Measurements from ENCODE around the gene NPAS2.

NPAS2 gene

DNA sequence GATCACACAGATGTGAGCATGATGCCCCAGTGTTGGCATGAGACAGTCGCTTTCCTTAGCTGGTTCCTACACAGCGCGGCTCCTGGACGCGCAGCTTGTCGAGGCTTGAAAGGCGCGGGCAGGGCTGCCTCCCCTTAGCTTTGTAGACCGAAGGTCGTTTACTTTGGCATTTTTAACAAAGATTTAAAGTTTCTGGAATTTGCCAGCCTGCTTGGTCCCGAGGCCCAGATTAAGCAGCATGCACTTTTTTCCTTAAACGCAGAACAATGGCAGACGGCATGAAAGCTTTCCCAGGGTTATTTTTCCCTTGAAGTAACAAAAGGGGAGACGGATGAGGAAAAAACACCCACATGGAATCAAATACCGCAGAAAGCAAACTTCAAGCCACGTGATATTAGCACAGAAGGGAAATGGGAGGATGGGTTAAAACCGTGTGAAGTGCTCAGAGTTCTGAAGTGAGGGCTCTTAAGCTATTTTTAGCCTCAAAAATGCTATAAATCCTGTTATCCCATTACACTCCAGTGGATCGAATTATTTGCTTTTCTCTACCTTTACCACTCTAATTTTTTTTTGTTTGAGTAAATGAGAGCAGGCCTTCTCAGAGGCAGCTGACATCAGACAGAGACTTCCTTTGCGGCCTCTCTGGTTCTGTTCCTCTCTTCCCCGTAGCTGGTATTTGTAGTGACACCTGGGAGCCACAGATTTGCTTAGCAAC lies 55.7 kb downstream of the NPAS2 start:
- DNase-seq = no peak
- in situ Hi-C loops (cut with MboI; ENCODE audit: low pct_unique_long_range_greater_than_20kb, low sequenced_read_pairs) = no loop called here

DNA sequence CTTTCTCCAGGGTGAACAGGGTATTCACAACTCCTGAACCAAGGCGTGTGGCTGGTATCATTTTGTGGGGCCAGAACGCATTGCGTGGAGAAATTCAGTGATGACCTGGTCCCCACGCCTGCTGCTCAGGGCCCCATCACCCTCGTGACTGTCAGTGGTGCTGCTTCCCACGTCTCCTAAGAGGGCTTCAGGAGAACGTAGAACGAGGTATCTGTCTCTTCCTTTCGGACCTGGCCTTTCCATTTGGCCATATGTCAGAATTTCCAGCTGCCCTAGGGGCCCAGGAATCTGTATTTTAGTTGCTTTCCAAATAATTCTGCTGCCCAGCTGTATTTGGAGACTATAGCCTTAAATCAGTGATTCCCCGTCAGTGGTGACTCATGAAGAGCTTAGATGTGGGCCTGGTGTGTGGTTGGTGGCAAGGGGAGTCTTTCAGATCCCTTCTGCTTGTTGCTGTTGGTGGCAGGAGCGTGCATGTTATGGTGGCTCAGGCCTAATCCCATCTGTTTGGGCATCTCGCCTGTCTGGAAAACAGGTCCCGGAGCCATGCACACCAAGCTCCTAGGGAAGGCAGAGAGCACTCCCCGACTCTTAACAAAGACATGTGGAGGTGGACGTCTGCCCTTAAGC lies 56.4 kb downstream of the NPAS2 start:
- in situ Hi-C loops (cut with MboI; ENCODE audit: low pct_unique_long_range_greater_than_20kb, low sequenced_read_pairs) = no loop called here
- DNase-seq = no peak

DNA sequence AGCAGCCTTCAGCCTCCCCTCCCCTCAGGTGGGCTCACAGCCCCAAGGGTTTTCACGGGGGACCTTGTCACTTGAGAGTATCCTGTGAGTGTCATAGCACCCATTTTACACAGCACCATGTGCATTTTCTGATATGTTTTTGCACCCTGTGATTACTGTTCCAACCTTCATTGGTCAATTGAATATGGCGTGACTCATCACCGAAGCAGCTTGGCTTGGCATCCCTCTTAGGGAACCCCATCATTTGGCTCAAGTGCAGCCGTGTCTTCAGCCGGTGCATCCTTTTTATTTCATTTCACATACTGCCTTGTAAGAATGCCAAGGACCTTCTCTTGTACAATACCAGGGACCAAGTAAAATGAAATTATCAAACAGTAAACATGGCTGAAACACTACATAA lies 57.6 kb downstream of the NPAS2 start:
- no peak for DNase-seq
- in situ Hi-C loops (cut with MboI; ENCODE audit: low pct_unique_long_range_greater_than_20kb, low sequenced_read_pairs) = no loop called here

DNA sequence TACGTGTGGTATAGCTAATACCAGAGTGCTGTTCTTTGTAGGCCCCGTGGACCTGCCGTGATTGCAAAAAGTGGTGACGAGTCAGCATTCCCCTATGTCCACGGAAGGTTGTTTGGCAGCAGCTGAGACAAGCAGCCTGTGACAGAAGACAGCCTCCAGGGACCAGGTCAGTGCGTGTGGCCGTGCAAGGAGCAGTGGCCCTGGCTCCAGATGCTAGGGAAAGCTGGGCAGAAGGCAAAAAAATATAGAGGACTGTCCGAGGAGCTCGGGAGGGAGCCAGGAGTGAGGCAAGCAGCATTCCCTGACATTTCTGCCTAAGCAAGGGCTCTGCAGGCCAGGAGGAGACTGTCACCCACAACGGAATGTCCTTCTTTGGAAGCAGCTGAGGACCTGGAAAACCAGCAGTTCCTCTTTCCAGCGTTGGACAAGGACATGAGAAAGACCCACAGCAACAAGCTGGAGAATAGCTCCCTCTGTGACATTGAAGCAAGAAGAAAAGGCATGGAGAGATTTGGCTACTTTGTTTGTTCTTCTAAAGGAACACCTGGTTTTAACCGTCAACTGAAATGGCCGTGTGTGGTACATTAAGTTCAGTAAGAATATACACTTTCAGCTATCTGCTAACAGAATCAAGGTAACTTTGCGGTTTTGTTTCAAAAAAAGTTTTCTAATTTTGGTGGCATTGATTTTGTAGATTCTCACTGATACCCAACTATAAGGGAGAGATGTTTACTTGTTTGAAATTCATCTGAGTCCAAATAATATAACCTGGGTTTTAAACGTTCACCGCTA lies 58.3 kb downstream of the NPAS2 start:
- in situ Hi-C loops (cut with MboI; ENCODE audit: low pct_unique_long_range_greater_than_20kb, low sequenced_read_pairs) = no loop called here
- no peak for DNase-seq

DNA sequence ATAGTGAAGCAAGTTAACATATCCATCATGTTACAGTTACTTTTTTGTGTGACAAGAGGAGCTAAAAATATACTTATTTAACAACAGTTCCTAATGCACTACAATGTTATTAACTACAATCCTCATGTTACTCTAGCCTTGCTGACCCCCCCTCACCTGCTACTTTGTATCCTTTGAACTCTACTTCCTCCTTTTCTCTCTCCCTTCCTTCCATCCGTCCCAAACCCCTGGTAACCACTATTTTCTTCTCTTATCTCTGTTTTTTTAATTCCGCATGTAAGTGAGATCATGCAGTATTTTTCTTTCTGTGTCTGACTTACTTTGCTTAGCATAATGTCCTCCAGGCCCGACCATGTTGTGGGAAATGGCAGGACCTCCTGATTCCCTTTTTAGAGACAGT lies 59.4 kb downstream of the NPAS2 start:
- DNase-seq = no peak
- in situ Hi-C loops (cut with MboI; ENCODE audit: low pct_unique_long_range_greater_than_20kb, low sequenced_read_pairs) = no loop called here

DNA sequence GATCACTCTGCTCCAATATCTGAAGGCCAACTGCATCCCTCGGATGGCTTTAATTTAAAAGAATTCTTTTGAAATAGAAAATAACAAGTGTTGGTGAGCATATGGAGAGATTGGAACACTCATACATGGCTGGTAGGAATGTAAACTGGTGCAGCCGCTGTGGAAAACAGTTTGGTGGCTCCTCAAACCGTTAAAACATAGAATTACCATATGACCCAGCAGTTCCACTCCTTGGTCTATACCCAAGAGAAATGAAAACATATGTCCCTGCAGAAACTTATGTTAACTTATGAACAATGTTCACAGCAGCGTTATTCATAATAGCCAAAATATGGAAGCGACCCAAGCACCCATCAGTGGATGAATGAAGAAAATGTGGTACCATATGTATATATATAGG lies 60.1 kb downstream of the NPAS2 start:
- in situ Hi-C loops (cut with MboI; ENCODE audit: low pct_unique_long_range_greater_than_20kb, low sequenced_read_pairs) = no loop called here
- DNase-seq = no peak

DNA sequence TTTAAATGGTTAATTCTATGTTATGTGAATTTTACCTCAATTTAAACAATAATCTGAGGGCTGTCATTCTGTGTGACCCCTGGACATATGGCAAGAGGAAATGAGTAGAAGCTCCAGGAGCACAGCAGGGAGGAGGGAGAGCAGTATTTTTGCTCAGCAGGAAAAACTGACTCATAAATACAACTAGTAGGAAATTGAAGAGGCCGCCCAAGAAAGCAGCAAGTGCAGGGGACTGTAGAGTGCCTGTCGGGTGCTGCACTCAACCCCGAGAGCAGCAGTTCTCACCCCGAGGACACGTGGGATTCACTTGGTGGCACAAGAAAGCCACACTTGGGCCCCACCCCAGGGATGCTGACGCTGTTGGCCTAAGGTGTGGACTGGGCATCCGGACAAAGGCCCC lies 60.8 kb downstream of the NPAS2 start:
- in situ Hi-C loops (cut with MboI; ENCODE audit: low pct_unique_long_range_greater_than_20kb, low sequenced_read_pairs) = no loop called here
- no peak for DNase-seq

DNA sequence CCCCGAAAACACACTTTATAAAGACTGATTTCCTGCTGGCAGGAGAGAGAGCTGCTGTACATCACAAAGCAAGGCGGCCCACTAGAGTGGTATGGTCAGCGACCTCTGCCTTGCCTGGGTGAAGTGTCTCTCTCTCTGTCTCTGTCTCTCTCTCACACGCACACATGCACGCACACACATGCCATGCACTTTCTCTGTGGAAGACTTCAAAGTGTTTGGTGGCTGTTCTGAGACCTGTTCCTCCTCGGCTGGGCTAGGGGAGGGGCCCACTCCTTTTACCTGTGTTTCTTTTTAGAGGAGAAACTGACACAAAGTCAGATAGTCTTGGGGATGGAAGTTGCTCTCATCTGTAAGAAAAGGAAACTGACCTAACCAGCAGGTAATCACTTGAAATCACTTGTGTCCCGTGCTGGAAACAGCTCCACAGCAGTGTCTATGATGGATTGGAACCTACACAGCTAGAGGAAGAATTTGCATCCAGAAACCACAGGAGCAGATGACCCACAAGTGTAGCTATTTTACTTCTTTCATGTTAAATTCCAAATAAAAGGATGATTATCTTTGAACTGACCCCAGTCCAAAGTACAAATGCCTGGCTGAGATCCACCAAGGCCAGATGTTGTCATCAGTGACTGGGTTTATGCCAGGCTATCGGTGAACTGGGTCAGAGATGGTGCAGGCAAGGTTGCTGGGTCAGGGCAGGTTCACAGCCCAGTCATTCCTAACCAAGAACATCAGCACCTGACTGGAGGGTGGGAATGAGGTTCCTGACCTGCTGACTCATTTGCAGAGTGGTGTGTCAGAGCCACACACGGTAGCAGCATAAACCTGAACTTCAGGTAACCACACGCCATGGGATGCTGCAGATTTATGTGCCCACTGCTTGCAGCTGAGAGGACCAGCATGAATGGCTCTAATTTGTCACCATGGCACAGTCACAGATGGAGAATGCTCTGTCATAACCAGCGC lies 63.0 kb downstream of the NPAS2 start:
- DNase-seq = no peak
- in situ Hi-C loops (cut with MboI; ENCODE audit: low pct_unique_long_range_greater_than_20kb, low sequenced_read_pairs) = no loop called here

DNA sequence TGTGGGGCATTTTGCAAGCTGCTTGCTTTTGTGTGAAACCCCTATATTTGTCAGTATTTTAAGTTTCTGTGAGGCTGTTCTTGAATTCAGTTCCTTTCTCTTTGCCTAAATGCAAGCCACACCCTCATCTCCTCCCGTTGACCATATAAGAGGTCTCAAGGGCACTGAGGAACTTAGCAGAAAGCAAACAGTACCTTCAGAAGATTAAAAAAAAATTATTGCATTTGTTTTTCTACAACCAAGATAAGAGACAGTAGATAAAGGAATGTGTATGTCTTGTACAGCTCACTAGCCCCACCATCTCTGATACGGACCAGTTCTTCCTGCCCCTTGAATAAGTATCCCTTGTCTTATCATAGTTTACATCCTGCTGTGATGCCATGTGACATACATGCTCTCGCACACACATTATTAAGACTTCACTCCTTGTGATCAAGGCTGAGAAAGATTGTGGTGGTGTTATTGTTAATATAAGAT lies 64.2 kb downstream of the NPAS2 start:
- in situ Hi-C loops (cut with MboI; ENCODE audit: low pct_unique_long_range_greater_than_20kb, low sequenced_read_pairs) = no loop called here
- no peak for DNase-seq

DNA sequence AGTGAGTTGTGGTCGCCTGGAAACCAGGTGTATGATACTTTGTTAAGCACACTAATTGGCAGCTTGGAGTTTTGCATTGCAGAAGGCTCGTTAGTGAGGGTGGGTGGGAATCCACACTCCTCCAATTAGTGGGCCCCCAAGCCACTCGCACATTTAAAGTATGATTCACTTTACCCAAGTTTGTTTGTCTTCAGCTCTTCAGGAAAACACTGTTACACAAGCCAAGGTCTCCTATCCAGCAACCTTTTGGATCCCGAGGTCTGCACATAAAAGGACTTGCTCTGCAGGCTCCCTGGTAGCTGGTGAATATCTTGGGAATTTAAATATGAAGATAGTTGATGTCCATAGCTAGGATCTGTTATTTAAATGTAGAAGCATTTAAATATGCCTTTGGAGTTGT lies 66.1 kb downstream of the NPAS2 start:
- no peak for DNase-seq
- in situ Hi-C loops (cut with MboI; ENCODE audit: low pct_unique_long_range_greater_than_20kb, low sequenced_read_pairs) = no loop called here

DNA sequence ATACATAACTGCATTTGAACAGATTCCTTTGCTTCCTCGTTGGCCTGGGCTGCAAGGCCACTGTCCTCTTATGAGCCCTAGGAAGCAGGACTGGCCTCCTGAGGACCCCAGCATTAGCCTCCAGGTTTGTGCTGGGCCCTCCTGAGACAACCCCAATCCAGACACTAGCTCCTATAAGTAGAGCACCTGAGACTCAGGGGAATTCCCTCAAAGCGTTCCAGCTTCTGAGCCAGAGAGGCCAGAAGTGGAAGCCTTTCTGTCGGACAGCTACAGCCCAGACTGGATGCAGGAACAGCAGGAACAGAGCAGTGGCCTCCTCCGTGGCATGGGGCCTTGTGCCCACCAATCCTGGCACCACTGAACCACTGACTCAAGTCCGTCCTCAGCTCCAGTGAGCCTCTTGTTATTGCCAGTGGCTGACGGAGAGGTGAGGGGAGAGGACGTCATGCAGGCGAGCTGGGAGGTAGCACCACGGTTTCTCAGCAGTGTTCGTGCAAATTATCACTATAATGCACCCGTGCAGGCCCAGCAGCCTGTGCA lies 67.2 kb downstream of the NPAS2 start:
- no peak for DNase-seq
- in situ Hi-C loops (cut with MboI; ENCODE audit: low pct_unique_long_range_greater_than_20kb, low sequenced_read_pairs) = no loop called here

DNA sequence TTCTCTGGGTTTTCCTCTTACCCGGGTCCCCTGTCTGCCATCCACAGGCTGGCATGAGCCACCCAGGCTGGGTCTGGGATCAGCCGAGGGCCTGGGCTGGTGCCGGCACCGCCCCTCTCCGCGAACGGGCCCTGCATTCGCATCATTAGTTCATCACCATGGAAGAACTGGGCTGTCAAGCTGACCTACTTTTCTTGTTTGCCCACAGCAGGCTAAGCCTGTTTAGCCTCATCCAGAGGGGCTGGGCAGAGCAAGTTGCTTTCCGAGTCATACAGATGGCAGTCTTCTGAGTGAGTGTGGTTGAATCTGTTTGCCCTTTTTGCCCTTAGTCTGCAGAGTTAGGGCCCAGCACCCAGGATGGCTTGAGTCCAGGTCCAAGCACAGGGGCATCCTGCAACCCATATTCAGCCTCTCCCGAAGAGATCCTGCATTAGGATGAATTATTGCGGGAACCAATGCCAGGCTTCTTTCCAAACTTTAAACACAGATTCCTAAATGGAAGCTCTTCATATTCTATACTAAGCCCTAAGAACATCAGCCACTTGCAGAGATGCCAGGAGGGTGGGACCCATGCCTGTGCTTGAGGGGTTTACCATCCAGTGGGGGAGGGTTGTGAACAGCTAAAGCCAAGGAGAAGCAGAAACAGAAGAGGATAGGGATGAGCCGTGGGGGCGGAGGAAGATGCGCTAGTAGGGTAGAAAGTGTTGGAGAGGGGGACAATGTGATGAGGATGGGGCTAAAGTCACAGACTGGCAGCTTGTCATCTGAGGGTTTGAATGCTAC lies 68.0 kb downstream of the NPAS2 start:
- DNase-seq = no peak
- in situ Hi-C loops (cut with MboI; ENCODE audit: low pct_unique_long_range_greater_than_20kb, low sequenced_read_pairs) = no loop called here

DNA sequence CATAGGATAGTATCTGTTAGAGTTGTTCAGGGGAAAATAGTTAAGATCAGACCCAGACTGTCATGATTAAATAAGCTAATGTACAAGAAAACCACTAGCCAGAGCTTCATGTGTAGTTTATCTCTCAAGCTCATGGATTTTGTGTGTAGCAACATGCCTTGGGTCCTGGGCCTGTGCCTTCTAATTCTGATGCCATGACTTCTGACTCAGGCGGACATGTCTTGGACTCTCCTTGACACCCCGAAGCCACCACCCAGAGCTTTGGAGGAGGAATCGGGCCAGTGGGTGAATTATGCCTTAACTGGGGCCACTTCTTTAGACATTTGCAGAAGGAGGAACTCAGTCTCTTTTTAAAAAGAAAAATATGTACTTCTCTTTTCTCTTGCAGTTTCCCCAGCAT lies 68.7 kb downstream of the NPAS2 start:
- DNase-seq = no peak
- in situ Hi-C loops (cut with MboI; ENCODE audit: low pct_unique_long_range_greater_than_20kb, low sequenced_read_pairs) = no loop called here

DNA sequence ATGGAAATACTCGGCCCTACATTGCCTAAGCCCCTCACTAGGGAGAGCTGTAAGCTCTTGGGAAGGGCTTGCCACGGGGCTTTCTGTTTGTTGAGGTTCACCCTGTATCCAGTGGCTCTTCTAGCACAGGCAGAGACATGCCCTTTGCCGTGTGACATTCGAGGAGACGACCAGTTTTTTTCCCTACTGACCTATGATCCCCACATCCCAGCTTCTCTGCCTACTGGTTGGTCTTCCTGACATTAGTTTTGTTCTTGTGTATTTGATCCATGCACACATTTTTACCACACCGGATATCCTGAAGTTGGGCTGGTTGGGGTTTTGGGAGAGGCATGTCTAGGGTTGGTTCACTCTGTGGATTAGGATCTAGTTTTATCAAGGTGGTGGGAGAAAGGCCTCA lies 69.3 kb downstream of the NPAS2 start:
- DNase-seq = no peak
- in situ Hi-C loops (cut with MboI; ENCODE audit: low pct_unique_long_range_greater_than_20kb, low sequenced_read_pairs) = no loop called here

DNA sequence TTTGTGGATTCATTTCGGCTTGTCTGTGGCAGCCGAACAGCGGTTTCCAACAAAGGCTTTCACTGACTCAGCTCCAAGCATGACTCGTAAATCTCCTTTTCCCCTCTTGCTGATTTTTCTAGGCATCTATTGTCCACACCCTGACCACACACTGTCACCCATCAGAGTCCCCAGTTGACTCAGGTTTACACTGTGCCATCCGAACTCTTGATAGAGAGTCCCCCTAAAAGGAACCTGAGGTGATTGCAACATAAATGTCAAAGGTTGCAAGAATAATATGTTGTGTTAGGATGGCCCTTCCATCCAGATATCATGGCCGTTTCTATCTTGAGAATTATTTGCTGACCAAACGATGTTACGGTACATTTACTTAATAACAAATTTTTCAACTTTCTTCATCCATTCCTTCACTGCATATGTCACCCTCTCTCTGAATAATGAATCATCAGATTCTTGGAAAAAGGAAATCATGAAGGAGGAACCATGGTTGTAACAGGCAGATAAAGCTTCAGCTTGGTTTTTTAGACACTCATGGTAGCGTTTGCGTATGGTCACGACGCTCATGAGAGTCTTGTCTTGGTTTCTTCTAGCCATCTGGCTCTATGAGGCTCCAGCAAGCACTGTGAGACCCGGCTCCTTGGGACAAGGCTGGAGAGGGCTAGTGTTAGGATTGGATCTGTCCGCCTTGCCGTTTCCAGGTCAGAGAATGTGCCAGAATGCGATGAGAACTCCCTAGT lies 72.1 kb downstream of the NPAS2 start:
- peak; percentile 9 for DNase-seq
- in situ Hi-C loops (cut with MboI; ENCODE audit: low pct_unique_long_range_greater_than_20kb, low sequenced_read_pairs) = no loop called here

DNA sequence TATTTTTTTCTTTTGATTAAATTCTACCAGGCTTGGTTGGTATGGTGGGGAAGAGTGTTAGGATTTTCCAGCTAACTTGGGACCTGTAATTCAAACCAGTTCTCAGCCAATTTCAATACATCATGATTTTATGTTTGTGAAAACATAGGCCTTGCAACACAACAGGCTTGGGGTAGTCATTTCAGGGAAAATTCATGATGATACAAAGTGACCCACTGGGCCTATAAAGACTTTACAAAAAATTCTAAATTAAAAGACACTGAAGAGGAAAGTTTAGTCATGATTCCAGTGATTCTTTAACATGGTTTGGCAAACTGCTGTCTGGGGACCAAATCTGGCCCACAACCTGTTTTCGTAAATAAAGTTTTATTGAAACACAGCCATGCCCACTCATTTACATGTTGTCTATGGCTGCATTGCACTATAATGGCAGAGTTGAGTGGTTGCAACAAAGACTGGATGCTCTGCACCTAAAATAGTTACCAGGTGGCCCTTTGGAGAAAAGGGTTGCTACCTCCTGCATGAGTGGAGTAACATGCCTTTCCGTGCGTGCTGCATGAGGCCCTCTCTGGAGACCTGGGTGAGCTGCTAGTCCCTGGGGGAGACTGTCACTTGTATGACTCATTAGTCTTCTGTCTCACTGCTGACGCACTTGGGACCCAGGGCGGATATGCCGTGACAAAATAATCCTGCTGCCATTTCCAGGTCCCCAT lies 73.6 kb downstream of the NPAS2 start:
- in situ Hi-C loops (cut with MboI; ENCODE audit: low pct_unique_long_range_greater_than_20kb, low sequenced_read_pairs) = no loop called here
- DNase-seq = no peak

Data from KBM-7 (cell line).